Parathyroid adenoma (tissue), 2 donors: ENCODE results near the gene LSM5.
"Not testable (repeated sequence)": the region's sequence is repeated elsewhere in the genome, so short reads cannot be mapped to it uniquely, and the experiment has no call there.

Source experiments
- H2AFZ ChIP-seq: fragments of 300-600 bp; sonication (generic); one replicate; pipeline ENCODE4 v1.7.0; 2017; ENCODE audit warnings: antibody characterized with exemption, mild to moderate bottlenecking
- H3K27ac ChIP-seq: fragments of 300-600 bp; sonication (generic); one replicate; pipeline ENCODE4 v1.7.0; 2017
- H3K27me3 ChIP-seq: fragments of 300-600 bp; sonication (generic); one replicate; pipeline ENCODE4 v1.7.0; 2017; ENCODE audit warnings: low read length; ENCODE audit not compliant: control insufficient read depth, insufficient read depth
- H3K36me3 ChIP-seq: fragments of 300-600 bp; sonication (generic); one replicate; pipeline ENCODE4 v1.7.0; 2017; ENCODE audit warnings: low read length; ENCODE audit not compliant: control insufficient read depth, insufficient read depth
- H3K4me1 ChIP-seq: fragments of 300-600 bp; sonication (generic); one replicate; pipeline ENCODE4 v1.7.0; 2017; ENCODE audit warnings: control low read depth
- H3K4me2 ChIP-seq: fragments of 300-600 bp; sonication (generic); one replicate; pipeline ENCODE4 v1.7.0; 2017; ENCODE audit warnings: low read length
- H3K4me3 ChIP-seq: fragments of 300-600 bp; sonication (generic); one replicate; pipeline ENCODE4 v1.7.0; 2017; ENCODE audit warnings: low read depth, low read length
- H3K79me2 ChIP-seq: fragments of 300-600 bp; sonication (generic); one replicate; pipeline ENCODE4 v1.7.0; 2017; ENCODE audit warnings: control low read depth
- H3K9ac ChIP-seq: fragments of 300-600 bp; sonication (generic); one replicate; pipeline ENCODE4 v1.7.0; 2017; ENCODE audit warnings: mild to moderate bottlenecking
- H3K9me3 ChIP-seq: fragments of 300-600 bp; sonication (generic); one replicate; pipeline ENCODE4 v1.7.0; 2017; ENCODE audit warnings: low read length; ENCODE audit not compliant: control insufficient read depth
- TF ChIP-seq, protein P1 (sequence below): fragments of 300-600 bp; sonication (generic); IDR thresholded peaks from one replicate; pipeline ENCODE4 v1.7.0; 2017; ENCODE audit warnings: antibody characterized with exemption, mild to moderate bottlenecking
- donor health status: primary hyperparathyroidism.

Gene LSM5

DNA sequence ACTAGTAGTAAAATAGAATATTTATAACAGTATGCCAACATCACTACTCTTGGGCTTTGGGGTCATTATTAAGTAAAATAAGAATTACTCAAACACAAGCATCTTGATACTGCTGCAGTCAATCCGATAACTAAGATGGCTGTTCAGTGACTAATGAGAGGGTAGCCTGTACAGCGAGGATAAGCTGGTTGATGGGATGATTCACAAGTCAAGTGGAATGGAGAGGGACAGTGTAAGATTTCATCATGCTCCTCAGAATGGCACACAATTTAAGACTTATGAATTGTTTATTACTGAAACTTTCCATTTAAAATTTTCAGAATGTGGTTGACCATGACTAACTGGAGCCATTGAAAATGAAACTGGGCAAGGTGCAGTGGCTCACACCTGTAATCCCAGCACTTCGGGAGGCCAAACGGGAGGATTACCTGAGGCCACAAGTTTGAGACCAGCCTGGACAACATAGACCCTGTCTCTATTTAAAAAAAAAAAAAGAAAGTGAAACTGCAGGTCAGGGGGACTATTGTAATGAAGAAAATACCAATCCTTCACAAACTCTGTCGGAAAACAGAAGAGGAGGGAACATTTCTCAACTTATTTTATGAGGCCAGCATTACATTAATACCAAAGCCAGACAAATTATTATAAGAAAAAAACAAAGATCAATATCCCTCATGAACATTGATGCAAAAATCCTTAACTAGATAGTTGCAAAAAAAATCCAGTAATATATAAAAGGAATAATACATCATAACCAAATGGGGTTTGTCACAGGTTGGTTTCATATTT, 16.3 kb upstream of the LSM5 start:
- no peak overlapping the region for H3K9ac ChIP-seq
- H2AFZ ChIP-seq = no peak overlapping the region
- peaks cover 58% of the 10 kb centered on the region for H3K79me2 ChIP-seq
- H3K4me1 ChIP-seq = peaks cover 1% of the 10 kb centered on the region
- H3K9me3 ChIP-seq = no peaks in the 10 kb centered on the region
- H3K27me3 ChIP-seq = no peaks in the 10 kb centered on the region
- H3K4me2 ChIP-seq = no peak overlapping the region
- no peaks in the 10 kb centered on the region for H3K36me3 ChIP-seq
- H3K4me3 ChIP-seq = no peak overlapping the region
- H3K27ac ChIP-seq = no peak overlapping the region
- TF ChIP-seq, protein P1, sequence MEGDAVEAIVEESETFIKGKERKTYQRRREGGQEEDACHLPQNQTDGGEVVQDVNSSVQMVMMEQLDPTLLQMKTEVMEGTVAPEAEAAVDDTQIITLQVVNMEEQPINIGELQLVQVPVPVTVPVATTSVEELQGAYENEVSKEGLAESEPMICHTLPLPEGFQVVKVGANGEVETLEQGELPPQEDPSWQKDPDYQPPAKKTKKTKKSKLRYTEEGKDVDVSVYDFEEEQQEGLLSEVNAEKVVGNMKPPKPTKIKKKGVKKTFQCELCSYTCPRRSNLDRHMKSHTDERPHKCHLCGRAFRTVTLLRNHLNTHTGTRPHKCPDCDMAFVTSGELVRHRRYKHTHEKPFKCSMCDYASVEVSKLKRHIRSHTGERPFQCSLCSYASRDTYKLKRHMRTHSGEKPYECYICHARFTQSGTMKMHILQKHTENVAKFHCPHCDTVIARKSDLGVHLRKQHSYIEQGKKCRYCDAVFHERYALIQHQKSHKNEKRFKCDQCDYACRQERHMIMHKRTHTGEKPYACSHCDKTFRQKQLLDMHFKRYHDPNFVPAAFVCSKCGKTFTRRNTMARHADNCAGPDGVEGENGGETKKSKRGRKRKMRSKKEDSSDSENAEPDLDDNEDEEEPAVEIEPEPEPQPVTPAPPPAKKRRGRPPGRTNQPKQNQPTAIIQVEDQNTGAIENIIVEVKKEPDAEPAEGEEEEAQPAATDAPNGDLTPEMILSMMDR = no peak

DNA sequence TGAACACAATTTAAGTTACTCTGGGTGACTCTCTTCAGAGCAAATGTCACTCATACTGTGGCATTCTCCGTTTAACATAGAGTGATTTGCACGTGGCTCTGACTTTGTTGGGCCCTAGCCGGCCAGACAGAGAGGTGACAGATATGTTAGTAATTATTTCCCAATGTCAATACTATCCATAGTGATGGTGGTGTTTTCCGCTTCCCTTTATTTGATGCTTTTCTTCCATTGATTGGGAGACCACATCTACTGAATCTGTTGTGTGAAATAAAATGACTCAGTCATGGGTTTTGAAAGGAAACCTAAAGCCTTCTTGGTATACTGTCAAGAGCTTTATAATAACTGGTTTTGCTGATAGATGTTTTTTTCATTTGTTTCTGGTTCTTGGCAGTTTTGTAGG, 12.5 kb upstream of the LSM5 start:
- Histone ChIP-seq H3K9ac (no peak overlapping the region), H2AFZ (no peak overlapping the region), H3K4me3 (no peak overlapping the region), H3K27ac (no peak overlapping the region), H3K79me2 (peaks cover 37% of the 10 kb centered on the region), H3K9me3 (no peaks in the 10 kb centered on the region), H3K4me1 (peaks cover 3% of the 10 kb centered on the region), H3K4me2 (no peak overlapping the region), H3K36me3 (no peaks in the 10 kb centered on the region), H3K27me3 (no peaks in the 10 kb centered on the region)
- TF ChIP-seq, protein P1 = no peak

DNA sequence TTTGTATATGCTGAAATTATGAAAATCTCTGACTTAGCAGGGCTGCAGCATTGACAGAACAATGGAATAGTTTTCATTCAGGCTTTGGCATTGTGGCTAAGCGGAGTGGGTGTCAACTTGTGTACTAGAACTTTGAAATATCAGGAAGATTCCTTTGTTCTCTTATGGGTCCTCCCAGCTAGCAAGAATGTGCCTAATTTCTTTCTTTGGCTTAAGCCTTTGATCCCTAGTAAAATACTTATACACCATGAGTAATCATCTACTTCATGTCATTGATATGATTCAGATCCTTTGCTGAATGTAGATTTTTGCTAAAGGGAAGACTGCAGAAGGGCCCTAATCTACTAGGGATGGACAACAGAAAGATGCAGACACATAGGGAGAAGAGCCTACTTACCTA, 11.3 kb upstream of the LSM5 start:
- Histone ChIP-seq H3K9ac (no peak overlapping the region), H3K36me3 (no peaks in the 10 kb centered on the region), H3K4me2 (no peak overlapping the region), H2AFZ (no peak overlapping the region), H3K27me3 (no peaks in the 10 kb centered on the region), H3K9me3 (no peaks in the 10 kb centered on the region), H3K4me1 (peaks cover 6% of the 10 kb centered on the region), H3K4me3 (no peak overlapping the region), H3K79me2 (peaks cover 30% of the 10 kb centered on the region), H3K27ac (no peak overlapping the region)
- TF ChIP-seq, protein P1 = no peak

DNA sequence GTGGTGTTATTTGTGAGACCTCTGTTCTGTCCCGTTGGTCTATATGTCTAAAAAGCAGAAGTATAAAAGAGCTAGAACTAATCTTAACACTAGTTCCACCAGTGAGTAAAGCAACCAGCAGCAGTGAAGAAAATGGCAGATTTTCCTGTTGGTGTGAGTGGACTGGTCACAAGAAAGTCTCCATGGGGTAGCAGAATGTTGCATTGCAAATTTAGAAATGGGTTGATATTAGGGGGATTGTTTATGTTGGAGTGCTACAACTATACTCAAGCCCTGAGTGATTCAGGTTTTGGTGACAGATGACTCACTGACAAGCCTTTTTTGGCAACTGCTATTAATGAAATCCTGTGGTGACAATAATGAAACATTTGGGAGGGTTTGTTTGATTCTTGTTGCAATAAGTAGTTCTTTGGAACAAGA, 10.8 kb upstream of the LSM5 start:
- Histone ChIP-seq H3K4me2 (no peak overlapping the region), H3K9ac (no peak overlapping the region), H3K79me2 (peaks cover 36% of the 10 kb centered on the region), H3K9me3 (no peaks in the 10 kb centered on the region), H3K27ac (no peak overlapping the region), H3K4me1 (peaks cover 7% of the 10 kb centered on the region), H3K27me3 (no peaks in the 10 kb centered on the region), H3K4me3 (no peak overlapping the region), H2AFZ (no peak overlapping the region), H3K36me3 (no peaks in the 10 kb centered on the region)
- TF ChIP-seq, protein P1 = no peak

DNA sequence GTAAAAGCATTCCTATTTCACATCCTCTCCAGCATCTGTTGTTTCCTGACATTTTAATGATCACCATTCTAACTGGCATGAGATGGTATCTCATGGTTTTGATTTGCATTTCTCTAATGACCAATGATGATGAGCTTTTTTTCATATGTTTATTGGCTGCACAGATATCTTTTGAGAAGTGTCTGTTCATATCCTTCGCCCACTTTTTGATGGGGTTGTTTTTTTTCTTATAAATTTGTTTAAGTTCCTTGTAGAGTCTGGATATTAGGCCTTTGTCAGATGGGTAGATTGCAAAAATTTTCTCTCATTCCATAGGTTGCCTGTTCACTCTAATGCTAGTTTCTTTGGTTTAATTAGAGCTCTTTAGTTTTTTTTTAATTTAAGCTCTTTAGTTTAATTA, 10.0 kb upstream of the LSM5 start:
- H3K36me3 ChIP-seq, H3K27ac ChIP-seq, H3K27me3 ChIP-seq, H3K9me3 ChIP-seq, H3K4me3 ChIP-seq, H3K4me1 ChIP-seq, H2AFZ ChIP-seq, H3K4me2 ChIP-seq, H3K9ac ChIP-seq: not testable (repeated sequence)
- H3K79me2 ChIP-seq = peaks cover 36% of the 10 kb centered on the region

DNA sequence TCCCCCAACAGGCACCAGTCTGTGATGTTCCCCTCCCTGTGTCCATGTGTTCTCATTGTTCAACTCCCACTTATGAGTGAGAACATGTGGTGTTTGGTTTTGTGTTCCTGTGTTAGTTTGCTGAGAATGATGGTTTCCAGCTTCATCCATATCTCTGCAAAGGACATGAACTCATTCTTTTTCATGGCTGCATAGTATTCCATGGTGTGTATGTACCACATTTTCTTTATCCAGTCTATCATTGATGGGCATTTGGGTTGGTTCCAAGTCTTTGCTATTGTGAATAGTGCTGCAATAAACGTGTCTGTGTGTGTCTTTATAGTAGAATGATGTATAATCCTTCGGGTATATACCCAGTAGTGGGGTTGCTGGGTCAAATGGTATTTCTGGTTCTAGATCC, 9.6 kb upstream of the LSM5 start:
- H3K27me3 ChIP-seq, H3K27ac ChIP-seq, H3K4me2 ChIP-seq, H3K9me3 ChIP-seq, H3K9ac ChIP-seq, H2AFZ ChIP-seq, H3K4me3 ChIP-seq, H3K4me1 ChIP-seq, H3K36me3 ChIP-seq: not testable (repeated sequence)
- H3K79me2 ChIP-seq = peaks cover 38% of the 10 kb centered on the region
